HCT116 (cell line): ENCODE measurements around the gene ACP5. TPM values are rescaled to one million over a fixed set of nuclear protein-coding genes. Genes with fewer than 3 reads are reported as not detected.

ENCODE experiments used
- ATAC-seq: fragments of 200-7000 bp; cut with Tn5 transposase; 2 replicates; pipeline ENCODE4 v1.9.1; 2020; ENCODE audit warnings: mild to moderate bottlenecking, moderate library complexity
- BruUV-seq: library from RNA; stranded (reverse); fragments of 400-500 nt; replicated peaks from 2 replicates; lab custom pipeline; 2021; lab: Mats Ljungman, UMichigan
- CTCF ChIA-PET: fragments of 300-600 bp; sonication (Branson Sonifier 250); formaldehyde crosslinking; loops from one replicate; lab custom pipeline; 2021; ENCODE audit warnings: antibody characterized with exemption; lab: Charles Lee
- POLR2A ChIA-PET: fragments of 300-600, 350-600 bp; sonication (Branson Sonifier 250); formaldehyde crosslinking; loops from one replicate; lab custom pipeline; 2021; ENCODE audit warnings: antibody characterized with exemption; lab: Charles Lee
- RAD21 ChIA-PET, 2 experiments: fragments of 300-600 bp; sonication (Branson Sonifier 250); formaldehyde crosslinking; loops; one replicate each; lab custom pipeline; 2023; ENCODE audit warnings: low total read pairs in 2 of 2; ENCODE audit not compliant: uncharacterized antibody in 2 of 2, unreplicated experiment in 2 of 2, low non-redundant PET in 1 of 2; lab: Charles Lee
- DNase-seq: peaks from one replicate; pipeline ENCODE4 v3.0.0-alpha.2; 2010; ENCODE audit warnings: low read depth, low spot score
- H2AFZ ChIP-seq: fragments of 200-600 bp; shearing (Covaris generic), sonication (generic); 2 replicates; pipeline ENCODE4 v1.6.1; 2017; ENCODE audit warnings: low read depth, mixed run types, mixed read lengths, antibody characterized with exemption, low read length; ENCODE audit not compliant: poor library complexity, severe bottlenecking
- H3K27ac ChIP-seq: 2 replicates; pipeline ENCODE4 v1.5.1; 2012; ENCODE audit warnings: low read depth, low read length
- H3K27me3 ChIP-seq: fragments of 200-600 bp; sonication (generic); 2 replicates; pipeline ENCODE4 v1.6.1; 2016; ENCODE audit warnings: mixed run types, low read length, mixed read lengths; ENCODE audit not compliant: insufficient read depth
- H3K36me3 ChIP-seq, 2 experiments: fragments of 200-500 bp in 1 of 2; fragments of 200-600 bp in 1 of 2; sonication (Bioruptor generic) in 1 of 2; sonication (generic) in 1 of 2; 2 replicates each; pipeline versions ENCODE4 v1.5.1 to v1.6.1; 2014 to 2016; ENCODE audit warnings: low read length in 2 of 2, inconsistent platforms in 1 of 2, mixed read lengths in 1 of 2, mixed run types in 1 of 2; ENCODE audit not compliant: insufficient read depth in 2 of 2, control insufficient read depth in 1 of 2
- H3K4me1 ChIP-seq, 2 experiments: fragments of 200-600 bp in 1 of 2; sonication (generic) in 1 of 2; 2 replicates each; pipeline versions ENCODE4 v1.5.1 to v1.6.1; 2012 to 2017; ENCODE audit warnings: low read length in 2 of 2, inconsistent platforms in 1 of 2, mild to moderate bottlenecking in 1 of 2, mixed read lengths in 1 of 2, mixed run types in 1 of 2, moderate library complexity in 1 of 2; ENCODE audit not compliant: insufficient read depth in 2 of 2, control insufficient read depth in 1 of 2
- H3K4me2 ChIP-seq: fragments of 200-600 bp; sonication (generic); 2 replicates; pipeline ENCODE4 v1.6.1; 2017; ENCODE audit warnings: mixed run types, low read length, mixed read lengths
- H3K4me3 ChIP-seq, 2 experiments: fragments of 200-600 bp in 1 of 2; sonication (generic) in 1 of 2; replicated peaks in 1 of 2; 2 replicates each; pipeline ENCODE4 v1.5.1; 2011 to 2016; ENCODE audit warnings: low read length in 2 of 2, control low read depth in 1 of 2, low read depth in 1 of 2, mild to moderate bottlenecking in 1 of 2, mixed read lengths in 1 of 2, mixed run types in 1 of 2
- H3K79me2 ChIP-seq: fragments of 200-600 bp; sonication (generic); 2 replicates; pipeline ENCODE4 v1.6.1; 2017; ENCODE audit warnings: mild to moderate bottlenecking, mixed run types, low read length, moderate library complexity, mixed read lengths; ENCODE audit not compliant: insufficient read depth
- H3K9ac ChIP-seq: fragments of 200-600 bp; sonication (generic); 2 replicates; pipeline ENCODE4 v1.6.1; 2016; ENCODE audit warnings: low read length, mixed read lengths
- H3K9me2 ChIP-seq: fragments of 200-600 bp; sonication (generic), shearing (Covaris generic); 2 replicates; pipeline ENCODE4 v1.6.1; 2017; ENCODE audit warnings: mixed run types, mild to moderate bottlenecking, moderate library complexity; ENCODE audit not compliant: insufficient read depth
- H3K9me3 ChIP-seq, 2 experiments: fragments of 200-500 bp in 1 of 2; fragments of 200-600 bp in 1 of 2; sonication (Bioruptor generic) in 1 of 2; sonication (generic) in 1 of 2; 2 replicates each; pipeline ENCODE4 v1.6.1; 2014 to 2017; ENCODE audit warnings: low read length in 2 of 2, mixed read lengths in 2 of 2, inconsistent platforms in 1 of 2, low read depth in 1 of 2, mild to moderate bottlenecking in 1 of 2, mixed run types in 1 of 2, moderate library complexity in 1 of 2; ENCODE audit not compliant: control insufficient read depth in 1 of 2, insufficient read depth in 1 of 2
- H4K20me1 ChIP-seq: fragments of 200-600 bp; sonication (generic), shearing (Covaris generic); 2 replicates; pipeline ENCODE4 v1.6.1; 2017; ENCODE audit warnings: mixed run types, mild to moderate bottlenecking, moderate library complexity; ENCODE audit not compliant: insufficient read depth
- CBX3 ChIP-seq: IDR thresholded peaks from 2 replicates; pipeline ENCODE4 v1.6.1; 2012; ENCODE audit warnings: low read depth
- CEBPB ChIP-seq: IDR thresholded peaks from 2 replicates; pipeline ENCODE4 v1.6.1; 2012; ENCODE audit warnings: low read depth
- ELF1 ChIP-seq: IDR thresholded peaks from 2 replicates; pipeline ENCODE4 v1.6.1; 2012; ENCODE audit warnings: low read depth, borderline replicate concordance
- EZH2 ChIP-seq: fragments of 200-600 bp; sonication (generic); IDR thresholded peaks from 2 replicates; pipeline ENCODE4 v1.6.1; 2017; ENCODE audit warnings: antibody characterized with exemption, mixed run types
- FOSL1 ChIP-seq: IDR thresholded peaks from 2 replicates; pipeline ENCODE4 v1.6.1; 2012; ENCODE audit warnings: low read depth
- JUND ChIP-seq: IDR thresholded peaks from 2 replicates; pipeline ENCODE4 v1.6.1; 2012
- POLR2A ChIP-seq: IDR thresholded peaks from 2 replicates; pipeline ENCODE4 v1.7.0; 2011; ENCODE audit warnings: borderline replicate concordance; ENCODE audit not compliant: insufficient read depth, insufficient read length; ENCODE audit errors: extremely low read depth
- POLR2AphosphoS5 ChIP-seq: IDR thresholded peaks from 2 replicates; pipeline ENCODE4 v1.6.1; 2011; ENCODE audit warnings: mild to moderate bottlenecking, low read depth, low read length, moderate library complexity
- REST ChIP-seq: IDR thresholded peaks from 2 replicates; pipeline ENCODE4 v1.6.1; 2012; ENCODE audit warnings: low read depth
- SP1 ChIP-seq: IDR thresholded peaks from 2 replicates; pipeline ENCODE4 v1.6.1; 2012; ENCODE audit warnings: low read depth
- TCF7L2 ChIP-seq: IDR thresholded peaks from 2 replicates; pipeline ENCODE4 v1.7.0; 2011; ENCODE audit warnings: borderline replicate concordance, inconsistent platforms; ENCODE audit not compliant: insufficient read depth, insufficient read length; ENCODE audit errors: extremely low read depth
- ZBTB33 ChIP-seq: IDR thresholded peaks from 2 replicates; pipeline ENCODE4 v1.6.1; 2011; ENCODE audit warnings: mild to moderate bottlenecking, low read length, moderate library complexity; ENCODE audit not compliant: insufficient replicate concordance; ENCODE audit errors: extremely low read depth
- ZFX ChIP-seq: fragments of 450-650 bp; IDR thresholded peaks from 2 replicates; pipeline ENCODE4 v1.6.1; 2017
- intact Hi-C: fragments of 100-400 bp; cut with micrococcal nuclease; formaldehyde crosslinking; loops from 2 replicates; pipeline ENCODE4 v1.10.0; 2022
- total RNA-seq: library from RNA; stranded (reverse); gene quantifications from one replicate; pipeline ENCODE4 v1.2.1, GENCODE V29; 2021; ENCODE audit not compliant: unreplicated experiment
- TF ChIP-seq, protein P1 (sequence below), 3 experiments: fragments of 200-600 bp in 1 of 3; sonication (generic) in 1 of 3; IDR thresholded peaks in 2 of 3; conservative IDR thresholded peaks in 1 of 3; 2 replicates each; pipeline ENCODE4 v1.5.1; 2012 to 2017; ENCODE audit warnings: low read depth in 2 of 3, low read length in 2 of 3, antibody characterized with exemption in 1 of 3, borderline replicate concordance in 1 of 3, control low read depth in 1 of 3, mild to moderate bottlenecking in 1 of 3, mixed read lengths in 1 of 3, mixed run types in 1 of 3, moderate library complexity in 1 of 3; ENCODE audit not compliant: insufficient read depth in 1 of 3

The ACP5 gene
- total RNA-seq, 1 experiment from 2014 or later, result 1.2 TPM

DNA sequence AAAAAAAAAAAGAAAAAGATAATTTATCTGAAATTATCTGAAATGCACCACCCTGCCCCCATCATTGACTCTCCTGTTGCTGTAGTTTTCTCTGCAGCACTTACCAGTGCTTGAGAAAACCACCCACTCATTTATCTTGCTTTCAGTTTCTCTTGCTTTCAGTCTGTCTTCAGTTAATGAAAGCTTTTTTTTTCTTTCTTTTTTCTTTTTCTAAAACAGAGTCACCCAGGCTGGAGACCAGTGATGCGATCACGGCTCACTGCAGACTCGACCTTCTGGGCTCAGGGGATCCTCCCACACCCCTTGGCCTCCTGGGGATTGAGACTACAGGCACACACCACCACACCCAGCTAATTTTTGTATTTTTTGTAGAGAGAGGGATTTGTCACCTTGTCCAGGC is 4.3 kb upstream of the ACP5 start (continued):
- TF ChIP-seq, protein P1, sequence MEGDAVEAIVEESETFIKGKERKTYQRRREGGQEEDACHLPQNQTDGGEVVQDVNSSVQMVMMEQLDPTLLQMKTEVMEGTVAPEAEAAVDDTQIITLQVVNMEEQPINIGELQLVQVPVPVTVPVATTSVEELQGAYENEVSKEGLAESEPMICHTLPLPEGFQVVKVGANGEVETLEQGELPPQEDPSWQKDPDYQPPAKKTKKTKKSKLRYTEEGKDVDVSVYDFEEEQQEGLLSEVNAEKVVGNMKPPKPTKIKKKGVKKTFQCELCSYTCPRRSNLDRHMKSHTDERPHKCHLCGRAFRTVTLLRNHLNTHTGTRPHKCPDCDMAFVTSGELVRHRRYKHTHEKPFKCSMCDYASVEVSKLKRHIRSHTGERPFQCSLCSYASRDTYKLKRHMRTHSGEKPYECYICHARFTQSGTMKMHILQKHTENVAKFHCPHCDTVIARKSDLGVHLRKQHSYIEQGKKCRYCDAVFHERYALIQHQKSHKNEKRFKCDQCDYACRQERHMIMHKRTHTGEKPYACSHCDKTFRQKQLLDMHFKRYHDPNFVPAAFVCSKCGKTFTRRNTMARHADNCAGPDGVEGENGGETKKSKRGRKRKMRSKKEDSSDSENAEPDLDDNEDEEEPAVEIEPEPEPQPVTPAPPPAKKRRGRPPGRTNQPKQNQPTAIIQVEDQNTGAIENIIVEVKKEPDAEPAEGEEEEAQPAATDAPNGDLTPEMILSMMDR (IDR thresholded peaks at IDR 0.05 in 2 of 3, conservative IDR thresholded peaks at IDR 0.05 in 1 of 3; ENCODE audit: borderline replicate concordance in 1 of 3, insufficient read depth in 1 of 3, low read depth in 2 of 3, low read length in 2 of 3), result no peak
- TF ChIP-seq ZFX, result no peak

GRCh38 chr19:11580116-11580515 is 2.7 kb upstream of the ACP5 start:
- intact Hi-C loops, result no loop called here
- Histone ChIP-seq H4K20me1 (no peaks in the 10 kb centered on the region), H3K4me1 (peaks cover 2 to 3% of the 10 kb centered on the region in 2 experiments; a peak in 2 of 4 replicates), H3K27me3 (no peaks in the 10 kb centered on the region), H3K4me3 (no peak overlapping the region), H2AFZ (no peak overlapping the region), H3K9ac (no peak overlapping the region), H3K9me3 (no peaks in the 10 kb centered on the region), H3K9me2 (no peaks in the 10 kb centered on the region), H3K27ac (no peak overlapping the region), H3K4me2 (no peak overlapping the region), H3K36me3 (no peaks in the 10 kb centered on the region), H3K79me2 (no peaks in the 10 kb centered on the region)
- TF ChIP-seq, protein P1 (IDR thresholded peaks at IDR 0.05 in 2 of 3, conservative IDR thresholded peaks at IDR 0.05 in 1 of 3; ENCODE audit: borderline replicate concordance in 1 of 3, insufficient read depth in 1 of 3, low read depth in 2 of 3, low read length in 2 of 3), result no peak
- no peak for TF ChIP-seq FOSL1
- no peak for TF ChIP-seq ZBTB33
- TF ChIP-seq EZH2, result no peak
- no peak for TF ChIP-seq JUND
- TF ChIP-seq REST, result no peak
- no peak for TF ChIP-seq CEBPB
- TF ChIP-seq POLR2A, result no peak
- TF ChIP-seq CBX3, result no peak
- no peak for TF ChIP-seq SP1
- TF ChIP-seq ELF1, result no peak
- TF ChIP-seq POLR2AphosphoS5, result no peak
- TF ChIP-seq TCF7L2, result no peak
- POLR2A ChIA-PET, result no interaction called here
- ATAC-seq (no peak), DNase-seq (no peak)
- no TSS peak for BruUV-seq
- CTCF ChIA-PET, result no interaction called here
- RAD21 ChIA-PET, result no interaction called here
